Heart left ventricle (tissue), 16 donors: ENCODE data around the gene ACOXL. TPM values are rescaled to one million over a fixed set of nuclear protein-coding genes. Genes with fewer than 3 reads are reported as not detected.

ENCODE experiments used
- ATAC-seq, 4 donors: fragments of 200-7000 bp; cut with Tn5 transposase; one replicate each; pipeline ENCODE4 v1.9.1; 2020 to 2022; ENCODE audit warnings: moderate library complexity in 4 of 4, mild to moderate bottlenecking in 3 of 4, moderate number of reproducible peaks in 1 of 4
- DNase-seq, 5 donors: peaks; one replicate each; pipeline ENCODE4 v3.0.0-alpha.2; 2020
- H3K27ac ChIP-seq, 12 donors: fragments of 200-600 bp; sonication (generic) in 4 of 12; one replicate each; pipeline versions ENCODE4 v1.5.0 to v1.8.0; 2016 to 2022; ENCODE audit warnings: mild to moderate bottlenecking in 2 of 12
- H3K27me3 ChIP-seq, 9 donors: fragments of 200-600 bp; sonication (generic) in 2 of 9; one replicate each; pipeline versions ENCODE4 v1.5.1 to v1.8.0; 2016 to 2022; ENCODE audit warnings: mild to moderate bottlenecking in 3 of 9
- H3K36me3 ChIP-seq, 9 donors: fragments of 200-600 bp; sonication (generic) in 2 of 9; one replicate each; pipeline versions ENCODE4 v1.5.0 to v1.8.0; 2018 to 2022; ENCODE audit warnings: mild to moderate bottlenecking in 2 of 9
- H3K4me1 ChIP-seq, 12 donors: fragments of 200-600 bp; sonication (generic) in 4 of 12; one replicate each; pipeline versions ENCODE4 v1.5.0 to v1.8.0; 2016 to 2022; ENCODE audit warnings: mild to moderate bottlenecking in 3 of 12
- H3K4me3 ChIP-seq, 12 donors: fragments of 200-600 bp; sonication (generic) in 4 of 12; one replicate each; pipeline versions ENCODE4 v1.5.0 to v1.8.0; 2017 to 2022; ENCODE audit warnings: mild to moderate bottlenecking in 9 of 12, moderate library complexity in 4 of 12
- H3K9me3 ChIP-seq, 12 donors: fragments of 200-600 bp; sonication (generic) in 4 of 12; one replicate each; pipeline versions ENCODE4 v1.5.0 to v1.8.0; 2016 to 2022; ENCODE audit warnings: mild to moderate bottlenecking in 1 of 12
- POLR2A ChIP-seq, 2 donors: fragments of 450-650 bp; IDR thresholded peaks; one replicate each; pipeline ENCODE4 v1.6.1; 2017; ENCODE audit warnings: antibody characterized with exemption in 2 of 2, mild to moderate bottlenecking in 2 of 2, moderate library complexity in 2 of 2
- WGBS, 4 donors: extraction: QIAGEN DNeasy Blood & Tissue Kit in 2 of 4; methylation state at CpG; one replicate each; pipeline versions ENCODE4 v1.1.5 to v1.1.7; 2013 to 2018; 5-methylcytosine and 5-hydroxymethylcytosine counted together
- intact Hi-C, 10 donors: fragments of 100-400 bp; cut with DNase I; formaldehyde crosslinking; loops; one replicate each; pipeline versions ENCODE4 v1.11.1 to v1.14.2; 2022
- polyA plus RNA-seq, 2 donors: library from polyadenylated mRNA; stranded (reverse); fragments of 200-250 nt; gene quantifications; one replicate each; pipeline ENCODE4 v1.2.3, GENCODE V29; 2013
- total RNA-seq, 9 donors: library from RNA; depleted of rRNA in 2 of 9; stranded (reverse); fragments of >200 nt in 2 of 9; fragmentation: NEBNext Ultra II Directional in 3 of 9; extraction: Animal tissue kit (Norgen Biotek cat#: 25700) in 3 of 9; gene quantifications; one replicate each; pipeline versions ENCODE4 v1.1.0 to v1.2.4, GENCODE V29; 2016 to 2023
- TF ChIP-seq, protein P1 (sequence below), 12 donors: fragments of 200-600 bp; sonication (generic) in 4 of 12; IDR thresholded peaks; one replicate each; pipeline versions ENCODE4 v1.5.0 to v1.8.0; 2018 to 2022; ENCODE audit warnings: antibody characterized with exemption in 12 of 12, mild to moderate bottlenecking in 5 of 12
- donor health status: ischemic (EF 13 %, LVEDD 7.1; RV severe dilation, severe dysfunction).
- donor health status: healthy with polysubstance abuse.
- donor health status: DM: no; HTN: yes; CAD: no.
- donor health status: DM: no; HTN: no; CAD: no.
- donor health status: ischemic (EF 25% LVEDD 6.9; RV normal size, moderate dysfunction).
- donor health status: ischemic (EF 25% LVEDD 5.7; RV mildly dilated, moderate dysfunction).
- donor health status: healthy.
- donor health status: DM: yes; HTN: yes; CAD: no.
- donor health status: ischemic (EF 35%, LVEDD 5.7; RV mildly dilated, moderate dysfunction).
- donor health status: nonischemic (EF 11% LVEDD 7.7; RV severe dilation, severe dysfunction).
- donor health status: DM: yes; HTN: yes; CAD: no.
- donor health status: PGD.
- donor health status: ischemic (EF 29% LVEDD 5.4; RV normal size, mild dysfunction).
- donor health status: nonischemic (EF 23%, LVEDD 6.1; RV moderate dilation, normal function).

The ACOXL gene
- total and polyA plus RNA-seq, 11 donors = 0.25 TPM; not detected in 10

DNA sequence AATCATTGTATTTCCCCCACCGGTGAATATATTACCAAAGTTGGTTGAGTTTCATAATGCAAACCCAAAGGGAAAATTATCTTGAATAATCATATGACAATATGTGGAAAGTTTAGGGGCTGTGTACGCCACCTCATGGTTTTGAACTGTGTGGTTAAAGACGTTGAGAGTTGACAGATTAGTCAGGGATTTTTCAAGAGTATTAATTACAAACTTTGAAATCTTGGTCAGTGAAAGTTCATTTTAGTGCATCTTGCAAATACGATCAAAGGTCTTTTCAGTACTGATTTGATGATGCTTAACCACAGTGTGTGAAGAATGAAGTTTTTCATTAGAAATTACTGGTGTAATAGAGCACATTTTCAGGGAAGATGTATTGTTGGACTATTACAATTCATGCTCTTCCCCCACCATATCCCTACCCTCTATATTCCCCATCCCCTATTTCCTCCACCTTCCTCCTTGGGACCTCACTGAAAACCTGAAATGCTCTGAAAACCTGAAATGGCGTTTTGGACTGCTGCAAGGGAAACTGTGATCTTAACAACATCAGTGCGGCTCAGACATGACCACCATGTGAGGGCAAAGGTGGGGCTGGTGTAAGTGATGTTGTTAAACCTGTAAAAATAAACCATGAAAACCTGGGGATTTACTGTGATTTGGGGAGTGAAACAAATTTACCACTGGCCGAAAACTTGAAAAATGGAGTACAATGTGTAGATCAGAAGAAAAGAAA is 383.8 kb downstream of the ACOXL start:
- WGBS, 4 donors = 74 to 80% (median 78%) methylated on average over 7 of the region's 7 CpGs
- ATAC-seq (no peak), DNase-seq (no peak)
- H3K4me1 ChIP-seq = peaks cover 4 to 42% (median 35%) of the 10 kb centered on the region in 12 donors
- no peak overlapping the region for H3K27ac ChIP-seq
- H3K4me3 ChIP-seq = no peak overlapping the region
- H3K36me3 ChIP-seq = no peaks in the 10 kb centered on the region
- TF ChIP-seq, protein P1, sequence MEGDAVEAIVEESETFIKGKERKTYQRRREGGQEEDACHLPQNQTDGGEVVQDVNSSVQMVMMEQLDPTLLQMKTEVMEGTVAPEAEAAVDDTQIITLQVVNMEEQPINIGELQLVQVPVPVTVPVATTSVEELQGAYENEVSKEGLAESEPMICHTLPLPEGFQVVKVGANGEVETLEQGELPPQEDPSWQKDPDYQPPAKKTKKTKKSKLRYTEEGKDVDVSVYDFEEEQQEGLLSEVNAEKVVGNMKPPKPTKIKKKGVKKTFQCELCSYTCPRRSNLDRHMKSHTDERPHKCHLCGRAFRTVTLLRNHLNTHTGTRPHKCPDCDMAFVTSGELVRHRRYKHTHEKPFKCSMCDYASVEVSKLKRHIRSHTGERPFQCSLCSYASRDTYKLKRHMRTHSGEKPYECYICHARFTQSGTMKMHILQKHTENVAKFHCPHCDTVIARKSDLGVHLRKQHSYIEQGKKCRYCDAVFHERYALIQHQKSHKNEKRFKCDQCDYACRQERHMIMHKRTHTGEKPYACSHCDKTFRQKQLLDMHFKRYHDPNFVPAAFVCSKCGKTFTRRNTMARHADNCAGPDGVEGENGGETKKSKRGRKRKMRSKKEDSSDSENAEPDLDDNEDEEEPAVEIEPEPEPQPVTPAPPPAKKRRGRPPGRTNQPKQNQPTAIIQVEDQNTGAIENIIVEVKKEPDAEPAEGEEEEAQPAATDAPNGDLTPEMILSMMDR (IDR thresholded peaks at IDR 0.05) = no peak
- no peak for TF ChIP-seq POLR2A (IDR thresholded peaks at IDR 0.05)
- intact Hi-C loops = loop anchor here (2.0 to 10.0 kb wide), 9 partner anchors 301 to 589 kb away; no protein-coding TSS in a partner anchor
- peaks cover 0 to 74% (median 21%) of the 10 kb centered on the region in 9 donors for H3K27me3 ChIP-seq
- H3K9me3 ChIP-seq = no peaks in the 10 kb centered on the region

DNA sequence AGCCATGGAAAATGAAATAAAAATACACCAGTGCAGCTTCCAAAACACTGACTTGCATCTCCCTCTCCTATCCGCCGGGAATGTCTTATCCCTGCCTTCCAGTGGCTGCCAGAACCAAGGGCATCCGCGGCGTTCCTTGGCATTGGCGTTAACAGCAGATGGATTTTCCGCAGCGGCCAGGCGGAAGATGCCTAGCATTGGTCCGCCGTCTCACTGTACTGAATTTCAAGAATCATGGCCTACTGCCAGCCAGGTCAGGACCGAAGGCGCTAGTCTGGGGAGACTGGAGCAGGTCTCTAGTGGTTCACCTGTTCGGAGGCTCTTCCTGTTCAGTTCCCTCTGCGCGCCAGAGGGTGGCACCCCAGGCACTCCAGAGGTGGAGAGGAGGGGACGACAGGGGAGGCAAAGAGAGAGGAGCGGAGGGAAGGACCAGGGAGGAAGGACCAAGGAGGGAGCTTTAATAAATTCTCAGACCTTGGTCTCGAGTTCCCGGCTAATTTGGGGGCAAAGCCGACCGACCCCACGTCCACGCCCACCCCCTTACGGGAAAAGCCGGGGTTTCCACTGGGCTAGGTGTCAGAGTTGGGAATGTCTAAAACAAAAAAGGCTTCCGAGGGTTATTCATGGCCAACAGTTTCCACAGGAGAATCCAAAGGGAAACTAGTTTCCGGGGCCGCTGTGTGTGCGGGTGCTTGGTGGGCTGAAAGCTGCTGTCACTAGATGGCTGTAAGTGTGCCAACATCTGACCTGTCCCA is 384.6 kb downstream of the ACOXL start:
- Histone ChIP-seq H3K27me3 (peaks cover 0 to 66% (median 18%) of the 10 kb centered on the region in 9 donors), H3K9me3 (no peaks in the 10 kb centered on the region), H3K27ac (peak overlapping the region in 2 of 12 donors; percentile 67 to 74), H3K36me3 (no peaks in the 10 kb centered on the region), H3K4me3 (peak overlapping the region; percentile 4 to 98 (median 82)), H3K4me1 (peaks cover 4 to 51% (median 38%) of the 10 kb centered on the region in 12 donors)
- TF ChIP-seq, protein P1 (IDR thresholded peaks at IDR 0.05) = peak; percentile 77 to 96 (median 85)
- no peak for TF ChIP-seq POLR2A (IDR thresholded peaks at IDR 0.05)
- WGBS, 4 donors = 4 to 7% (median 5%) methylated on average over 30 of the region's 30 CpGs
- peak; percentile 62 to 74 (median 68) for ATAC-seq
- DNase-seq = peak; percentile 66 to 82 (median 76)
- intact Hi-C loops = loop anchor here (2.0 to 10.0 kb wide), 9 partner anchors 302 to 588 kb away; no protein-coding TSS in a partner anchor

DNA sequence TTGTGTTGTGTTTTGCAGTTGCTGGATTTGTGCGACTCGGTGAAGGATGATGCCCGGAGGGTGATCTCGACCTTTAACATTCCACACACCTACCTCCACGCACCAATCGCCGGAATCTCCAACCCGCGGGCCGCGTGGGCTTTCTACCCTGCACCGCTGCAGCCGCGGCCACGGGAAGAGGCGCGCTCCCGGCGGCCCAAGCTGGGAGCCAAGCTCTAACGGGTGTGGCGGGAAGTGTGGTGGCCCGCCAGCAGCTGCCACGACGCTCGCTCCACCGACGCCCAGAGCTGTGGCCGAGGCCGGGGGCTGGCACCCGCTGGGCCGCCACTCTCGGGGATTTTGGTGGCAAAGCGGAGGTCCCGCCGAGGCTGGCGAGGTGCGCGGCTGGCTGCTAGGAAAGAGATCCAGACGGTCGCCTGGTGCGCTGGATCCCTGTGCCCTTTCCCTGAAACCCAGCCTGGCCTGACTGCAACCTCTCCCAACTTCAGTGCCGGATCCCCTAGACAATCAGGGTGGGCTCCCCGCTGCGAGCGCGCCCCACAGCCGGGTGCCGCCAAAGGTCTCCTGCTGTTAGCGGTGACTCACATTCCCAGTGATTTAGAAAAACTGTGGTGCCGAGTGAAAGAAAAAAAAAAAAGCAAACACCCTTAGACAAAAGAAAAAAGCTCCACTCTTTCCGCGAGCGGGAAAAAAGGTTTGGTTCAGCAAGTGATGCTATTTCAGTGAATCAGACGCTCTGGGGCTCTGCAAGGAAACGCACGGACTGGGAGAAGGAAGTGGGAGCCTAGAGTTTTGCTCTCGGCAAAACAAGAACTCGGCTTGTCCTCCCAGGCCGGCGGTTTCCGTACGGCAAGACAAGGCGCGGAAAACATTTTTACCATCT is 385.5 kb downstream of the ACOXL start:
- 4 to 7% (median 6%) methylated on average over 45 to 64 of the region's 64 CpGs for WGBS, 4 donors
- Histone ChIP-seq H3K4me1 (peaks cover 4 to 53% (median 39%) of the 10 kb centered on the region in 12 donors), H3K9me3 (no peaks in the 10 kb centered on the region), H3K36me3 (no peaks in the 10 kb centered on the region), H3K27ac (peak overlapping the region in 10 of 12 donors; percentile 19 to 77 (median 32)), H3K27me3 (peaks cover 0 to 58% (median 12%) of the 10 kb centered on the region in 9 donors), H3K4me3 (peak overlapping the region; percentile 4 to 98 (median 82))
- no peak for TF ChIP-seq POLR2A (IDR thresholded peaks at IDR 0.05)
- TF ChIP-seq, protein P1 (IDR thresholded peaks at IDR 0.05) = no peak
- DNase-seq (peak; percentile 33 to 73 (median 43)), ATAC-seq (peak in 1 of 4 donors; percentile 39)
- intact Hi-C loops = loop anchor here (2.0 to 10.0 kb wide), 9 partner anchors 303 to 587 kb away; no protein-coding TSS in a partner anchor
